Kidney (tissue), 14 donors: ENCODE data around the gene CETP. TPM values are rescaled to one million over a fixed set of nuclear protein-coding genes. Genes with fewer than 3 reads are reported as not detected.

Experiments
- DNase-seq, 5 donors: peaks; one replicate each; pipeline ENCODE4 v3.0.0-alpha.2; 2013 to 2020
- FAIRE-seq: peaks from 2 replicates; lab custom pipeline; 2012; peaks lifted over from hg19 to GRCh38; lab: Jason Lieb, UNC
- H3K27ac ChIP-seq, 2 donors: one replicate each; pipeline ENCODE4 v1.7.0; 2013; ENCODE audit warnings: low read depth in 2 of 2, low read length in 2 of 2, inconsistent platforms in 1 of 2
- H3K27me3 ChIP-seq: one replicate; pipeline ENCODE4 v1.7.1; 2013; ENCODE audit warnings: low read length, inconsistent platforms; ENCODE audit not compliant: control insufficient read depth, insufficient read depth
- H3K36me3 ChIP-seq, 3 donors: one replicate each; pipeline versions ENCODE4 v1.7.0 to v1.7.1; 2013; ENCODE audit warnings: low read length in 3 of 3, control low read depth in 1 of 3, inconsistent platforms in 1 of 3; ENCODE audit not compliant: insufficient read depth in 3 of 3, control insufficient read depth in 2 of 3
- H3K4me1 ChIP-seq, 3 donors: one replicate each; pipeline versions ENCODE4 v1.7.0 to v1.7.1; 2013; ENCODE audit warnings: low read length in 3 of 3, inconsistent platforms in 1 of 3, low read depth in 1 of 3; ENCODE audit not compliant: control insufficient read depth in 2 of 3, insufficient read depth in 2 of 3
- H3K4me3 ChIP-seq, 3 donors: one replicate each; pipeline versions ENCODE4 v1.7.0 to v1.8.1; 2013; ENCODE audit warnings: low read length in 3 of 3, control low read depth in 1 of 3, inconsistent platforms in 1 of 3
- H3K9ac ChIP-seq, 3 donors: one replicate each; pipeline versions ENCODE4 v1.7.0 to v1.7.1; 2013; ENCODE audit warnings: low read length in 3 of 3, control low read depth in 1 of 3, inconsistent platforms in 1 of 3
- H3K9me3 ChIP-seq, 3 donors: one replicate each; pipeline versions ENCODE4 v1.7.0 to v1.7.1; 2013; ENCODE audit warnings: low read length in 3 of 3, control low read depth in 1 of 3, inconsistent platforms in 1 of 3; ENCODE audit not compliant: control insufficient read depth in 2 of 3, insufficient read depth in 1 of 3
- intact Hi-C: fragments of 100-400 bp; cut with DNase I; formaldehyde crosslinking; loops from one replicate; pipeline ENCODE4 v1.11.1; 2022
- polyA plus RNA-seq: library from polyadenylated mRNA; stranded (reverse); fragments of 350-450 nt; fragmentation: Illumina TruSeq; extraction: RNeasy Lipid Tissue Mini Kit (QIAGEN cat#74804); gene quantifications from one replicate; pipeline ENCODE4 v1.2.3, GENCODE V29; 2014; ENCODE audit warnings: low read depth, low replicate concordance; ENCODE audit not compliant: insufficient read depth
- total RNA-seq: library from RNA; stranded (reverse); fragmentation: NEBNext Ultra II Directional; extraction: Animal tissue kit (Norgen Biotek cat#: 25700); gene quantifications from one replicate; pipeline ENCODE4 v1.2.1, GENCODE V29; 2021
- TF ChIP-seq, protein P1 (sequence below): IDR thresholded peaks from 3 replicates; pipeline ENCODE4 v1.5.1; 2012; ENCODE audit warnings: mild to moderate bottlenecking, moderate library complexity, borderline replicate concordance; ENCODE audit not compliant: insufficient read depth; ENCODE audit errors: extremely low read depth
- donor health status: control.
- donor health status: control.
- donor health status: control.
- donor health status: control.
- donor health status: control.
- donor health status: DM: yes; HTN: yes; CAD: no.
- donor health status: Normal renal cell carcinoma (clear cell type).

Gene CETP
- total and polyA plus RNA-seq, 2 donors from 2014 or later = 1.3 to 2.1 TPM

GRCh38 chr16:56981729-56982271 is 20.1 kb downstream of the CETP start:
- Histone ChIP-seq H3K27me3 (no peaks in the 10 kb centered on the region), H3K4me3 (no peak overlapping the region)
- no peak for FAIRE-seq

GRCh38 chr16:56982695-56983094 is 20.9 kb downstream of the CETP start:
- no peaks in the 10 kb centered on the region for H3K36me3 ChIP-seq
- intact Hi-C loops = no loop called here
- TF ChIP-seq, protein P1, sequence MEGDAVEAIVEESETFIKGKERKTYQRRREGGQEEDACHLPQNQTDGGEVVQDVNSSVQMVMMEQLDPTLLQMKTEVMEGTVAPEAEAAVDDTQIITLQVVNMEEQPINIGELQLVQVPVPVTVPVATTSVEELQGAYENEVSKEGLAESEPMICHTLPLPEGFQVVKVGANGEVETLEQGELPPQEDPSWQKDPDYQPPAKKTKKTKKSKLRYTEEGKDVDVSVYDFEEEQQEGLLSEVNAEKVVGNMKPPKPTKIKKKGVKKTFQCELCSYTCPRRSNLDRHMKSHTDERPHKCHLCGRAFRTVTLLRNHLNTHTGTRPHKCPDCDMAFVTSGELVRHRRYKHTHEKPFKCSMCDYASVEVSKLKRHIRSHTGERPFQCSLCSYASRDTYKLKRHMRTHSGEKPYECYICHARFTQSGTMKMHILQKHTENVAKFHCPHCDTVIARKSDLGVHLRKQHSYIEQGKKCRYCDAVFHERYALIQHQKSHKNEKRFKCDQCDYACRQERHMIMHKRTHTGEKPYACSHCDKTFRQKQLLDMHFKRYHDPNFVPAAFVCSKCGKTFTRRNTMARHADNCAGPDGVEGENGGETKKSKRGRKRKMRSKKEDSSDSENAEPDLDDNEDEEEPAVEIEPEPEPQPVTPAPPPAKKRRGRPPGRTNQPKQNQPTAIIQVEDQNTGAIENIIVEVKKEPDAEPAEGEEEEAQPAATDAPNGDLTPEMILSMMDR = no peak

More at GRCh38 chr16:56981729-56982271, 20.1 kb downstream of the CETP start:
- TF ChIP-seq, protein P1 = no peak
- H3K9me3 ChIP-seq = no peaks in the 10 kb centered on the region
- no peak overlapping the region for H3K9ac ChIP-seq
- no peak overlapping the region for H3K27ac ChIP-seq
- peak in 1 of 5 donors; percentile 19 for DNase-seq
- H3K4me1 ChIP-seq = peaks cover 0 to 6% (median 0%) of the 10 kb centered on the region in 3 donors
- H3K36me3 ChIP-seq = no peaks in the 10 kb centered on the region
- intact Hi-C loops = no loop called here

DNA sequence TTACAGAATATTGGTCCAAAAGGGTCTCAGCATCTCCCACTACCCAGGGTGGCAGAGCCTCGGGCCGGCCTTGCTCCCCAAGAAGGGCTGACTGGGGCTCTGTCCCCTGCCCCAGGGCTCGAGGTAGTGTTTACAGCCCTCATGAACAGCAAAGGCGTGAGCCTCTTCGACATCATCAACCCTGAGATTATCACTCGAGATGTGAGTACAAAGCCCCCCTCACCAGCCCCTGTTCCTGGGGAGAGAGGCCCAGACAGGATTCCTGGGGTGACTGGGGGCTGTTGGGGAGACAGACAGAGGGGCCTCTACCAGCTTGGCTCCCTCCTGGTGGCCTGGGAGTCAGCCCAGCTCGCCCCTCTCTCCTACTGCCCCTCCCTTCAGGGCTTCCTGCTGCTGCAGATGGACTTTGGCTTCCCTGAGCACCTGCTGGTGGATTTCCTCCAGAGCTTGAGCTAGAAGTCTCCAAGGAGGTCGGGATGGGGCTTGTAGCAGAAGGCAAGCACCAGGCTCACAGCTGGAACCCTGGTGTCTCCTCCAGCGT is 21.5 kb downstream of the CETP start:
- Histone ChIP-seq H3K9ac (no peak overlapping the region), H3K4me1 (peaks cover 0 to 8% (median 0%) of the 10 kb centered on the region in 3 donors), H3K36me3 (no peaks in the 10 kb centered on the region), H3K4me3 (no peak overlapping the region), H3K27me3 (no peaks in the 10 kb centered on the region), H3K9me3 (no peaks in the 10 kb centered on the region), H3K27ac (no peak overlapping the region)
- intact Hi-C loops = no loop called here
- FAIRE-seq = no peak
- DNase-seq = peak in 1 of 5 donors; percentile 64
- TF ChIP-seq, protein P1 = no peak

More at GRCh38 chr16:56982695-56983094, 20.9 kb downstream of the CETP start:
- no peak for FAIRE-seq
- H3K9me3 ChIP-seq = no peaks in the 10 kb centered on the region
- no peak overlapping the region for H3K27ac ChIP-seq
- DNase-seq = no peak
- H3K9ac ChIP-seq = no peak overlapping the region
- H3K27me3 ChIP-seq = no peaks in the 10 kb centered on the region
- peaks cover 0 to 6% (median 0%) of the 10 kb centered on the region in 3 donors for H3K4me1 ChIP-seq
- H3K4me3 ChIP-seq = no peak overlapping the region
